Naive thymus-derived CD8-positive, alpha-beta T cell (primary cell): ENCODE data around the gene CNGA4. TPM values are rescaled to one million over a fixed set of nuclear protein-coding genes. Genes with fewer than 3 reads are reported as not detected.
"Not testable (repeated sequence)": the region's sequence is repeated elsewhere in the genome, so short reads cannot be mapped to it uniquely, and the experiment has no call there.

Experiments used
- ATAC-seq, 2 donors: fragments of 150-1000 bp; cut with Tn5 transposase in 1 of 2; sonication (Bioruptor Pico), chemical (Tn5 transposase) in 1 of 2; 1 replicate in 1 of 2; 2 replicates in 1 of 2; pipeline ENCODE4 v1.10.0; 2021; ENCODE audit warnings: mild to moderate bottlenecking in 2 of 2, moderate library complexity in 2 of 2
- POLR2A ChIA-PET: fragments of 350-600 bp; sonication (Branson Sonifier 250); formaldehyde crosslinking; loops from one replicate; lab custom pipeline; 2021; ENCODE audit warnings: antibody characterized with exemption; lab: Charles Lee
- DNase-seq, 10 donors: peaks; one replicate each; pipeline versions ENCODE4 v3.0.0 to v3.0.0-alpha.2; 2020 to 2022
- H3K27ac Mint-ChIP-seq, 10 donors: one replicate each; pipeline ENCODE4 v1.8.0; 2020 to 2022; ENCODE audit warnings: mild to moderate bottlenecking in 10 of 10, mixed read lengths in 10 of 10, moderate library complexity in 4 of 10, inconsistent platforms in 1 of 10
- H3K27me3 Mint-ChIP-seq, 5 donors: one replicate each; pipeline ENCODE4 v1.8.0; 2021 to 2022; ENCODE audit warnings: mixed read lengths in 5 of 5
- H3K36me3 Mint-ChIP-seq, 3 donors: one replicate each; pipeline ENCODE4 v1.8.0; 2020 to 2022; ENCODE audit warnings: mixed read lengths in 3 of 3, mild to moderate bottlenecking in 2 of 3, inconsistent platforms in 1 of 3
- H3K4me1 Mint-ChIP-seq, 4 donors: one replicate each; pipeline ENCODE4 v1.8.0; 2021 to 2022; ENCODE audit warnings: mixed read lengths in 4 of 4
- H3K4me3 Mint-ChIP-seq, 10 donors: one replicate each; pipeline ENCODE4 v1.8.0; 2020 to 2022; ENCODE audit warnings: mild to moderate bottlenecking in 10 of 10, mixed read lengths in 10 of 10, moderate library complexity in 6 of 10, inconsistent platforms in 1 of 10
- H3K9me3 Mint-ChIP-seq, 9 donors: one replicate each; pipeline ENCODE4 v1.8.0; 2020 to 2022; ENCODE audit warnings: mixed read lengths in 9 of 9, mild to moderate bottlenecking in 3 of 9, inconsistent platforms in 1 of 9, moderate library complexity in 1 of 9
- polyA plus RNA-seq, 3 donors: library from polyadenylated mRNA; unstranded; fragments of 300-500 nt; fragmentation: Illumina TruSeq; gene quantifications; one replicate each; pipeline ENCODE4 v1.2.3, GENCODE V29; 2021
- total RNA-seq, 8 experiments: library from RNA in 2 of 8; stranded (reverse) in 2 of 8; gene quantifications; one replicate each; pipeline ENCODE4 v1.2.3 and lab custom pipeline; 2021 to 2026

CNGA4 gene
- total and polyA plus RNA-seq, 5 experiments from 2014 or later, result 0.13 to 1.2 (median 0.52) TPM; not detected in 1

DNA sequence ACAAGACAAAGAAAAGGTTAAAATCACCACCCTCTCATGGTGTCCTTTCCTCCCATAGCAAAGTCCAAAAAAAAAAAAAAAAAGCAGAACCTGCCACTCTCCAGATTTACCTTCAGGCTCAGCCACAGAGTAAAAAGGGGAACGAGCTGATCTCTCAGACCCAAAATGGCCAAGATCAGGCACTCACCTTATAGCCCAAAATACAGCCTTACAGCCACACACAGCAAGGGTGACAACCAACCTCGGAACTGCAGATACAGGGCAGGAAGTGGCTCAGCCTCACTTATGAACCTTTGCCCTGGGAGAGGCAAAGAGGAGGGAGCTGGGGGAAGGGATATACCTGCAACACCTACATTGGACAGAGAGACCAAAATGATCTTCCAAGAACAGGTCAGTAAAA is 9.0 kb upstream of the CNGA4 start:
- no peak for ATAC-seq
- no peak for DNase-seq
- H3K4me1 Mint-ChIP-seq, result peaks cover 52 to 88% (median 76%) of the 10 kb centered on the region in 4 donors
- no peaks in the 10 kb centered on the region for H3K9me3 Mint-ChIP-seq
- POLR2A ChIA-PET, result no interaction called here
- peak overlapping the region in 1 of 10 donors; percentile 72 for H3K4me3 Mint-ChIP-seq
- peak overlapping the region in 3 of 10 donors; percentile 44 to 90 (median 58) for H3K27ac Mint-ChIP-seq
- peaks cover 0 to 25% (median 0%) of the 10 kb centered on the region in 3 donors for H3K36me3 Mint-ChIP-seq
- H3K27me3 Mint-ChIP-seq, result no peaks in the 10 kb centered on the region

DNA sequence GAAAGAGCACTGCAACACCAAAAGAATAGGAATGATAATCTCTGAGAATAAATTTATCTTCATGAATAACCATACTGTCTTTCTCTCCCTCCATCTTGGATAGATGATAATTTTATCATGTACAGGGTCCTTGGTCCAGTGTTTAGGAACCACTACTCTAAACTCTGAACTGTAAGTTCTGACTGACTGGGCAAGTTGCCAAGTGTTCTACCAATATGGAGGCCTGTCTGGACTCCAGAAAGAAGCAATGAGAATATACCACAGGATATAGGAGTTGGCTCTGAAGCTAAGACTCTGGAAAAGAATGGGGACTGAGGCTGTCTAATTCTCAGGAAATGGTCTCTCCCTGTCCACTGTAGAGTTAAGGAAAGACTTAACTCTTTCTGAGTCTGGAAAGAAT is 6.0 kb upstream of the CNGA4 start:
- H3K27ac Mint-ChIP-seq, result peak overlapping the region in 5 of 10 donors; percentile 3 to 56 (median 41)
- POLR2A ChIA-PET, result no interaction called here
- H3K36me3 Mint-ChIP-seq, result peaks cover 0 to 16% (median 0%) of the 10 kb centered on the region in 3 donors
- no peaks in the 10 kb centered on the region for H3K27me3 Mint-ChIP-seq
- H3K4me3 Mint-ChIP-seq, result peak overlapping the region in 9 of 10 donors; percentile 1 to 89 (median 54)
- H3K9me3 Mint-ChIP-seq, result no peaks in the 10 kb centered on the region
- ATAC-seq, result no peak
- DNase-seq, result no peak
- peaks cover 35 to 66% (median 58%) of the 10 kb centered on the region in 4 donors for H3K4me1 Mint-ChIP-seq

DNA sequence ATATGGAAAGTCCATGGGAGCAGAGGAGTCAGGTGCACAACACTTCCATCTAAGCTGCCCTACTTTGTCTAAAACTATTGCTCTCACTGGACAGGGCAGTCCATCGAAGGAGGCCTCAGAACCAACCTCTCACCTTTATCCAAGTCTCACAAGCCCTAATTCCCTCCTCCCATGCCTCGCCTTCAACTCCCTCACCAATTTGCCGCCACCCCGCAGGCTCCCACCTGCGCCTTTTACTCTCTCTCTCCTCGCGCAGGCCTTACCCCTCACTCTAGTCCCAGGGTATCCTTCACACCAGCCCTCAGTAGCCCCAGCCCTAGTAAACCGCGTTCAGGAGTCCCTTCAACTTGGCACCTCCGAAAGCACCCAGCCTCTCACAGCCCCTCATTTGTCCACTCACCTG is 4.9 kb upstream of the CNGA4 start:
- H3K36me3 Mint-ChIP-seq, result peaks cover 0 to 13% (median 0%) of the 10 kb centered on the region in 3 donors
- H3K9me3 Mint-ChIP-seq, result no peaks in the 10 kb centered on the region
- H3K4me3 Mint-ChIP-seq, result peak overlapping the region; percentile 89 to 100 (median 99)
- DNase-seq (peak in 1 of 10 donors; percentile 17), ATAC-seq (peak in 1 of 2 donors; percentile 0)
- H3K27ac Mint-ChIP-seq, result peak overlapping the region; percentile 92 to 100 (median 98)
- peaks cover 0 to 2% (median 0%) of the 10 kb centered on the region in 5 donors for H3K27me3 Mint-ChIP-seq
- peaks cover 33 to 62% (median 50%) of the 10 kb centered on the region in 4 donors for H3K4me1 Mint-ChIP-seq
- POLR2A ChIA-PET, result interaction anchor here (0.7 to 1.5 kb wide), 3 partner anchors 9 to 545 kb away, joined by 3 read pairs; partner anchors contain the start of genes TPP1 and TRIM22

DNA sequence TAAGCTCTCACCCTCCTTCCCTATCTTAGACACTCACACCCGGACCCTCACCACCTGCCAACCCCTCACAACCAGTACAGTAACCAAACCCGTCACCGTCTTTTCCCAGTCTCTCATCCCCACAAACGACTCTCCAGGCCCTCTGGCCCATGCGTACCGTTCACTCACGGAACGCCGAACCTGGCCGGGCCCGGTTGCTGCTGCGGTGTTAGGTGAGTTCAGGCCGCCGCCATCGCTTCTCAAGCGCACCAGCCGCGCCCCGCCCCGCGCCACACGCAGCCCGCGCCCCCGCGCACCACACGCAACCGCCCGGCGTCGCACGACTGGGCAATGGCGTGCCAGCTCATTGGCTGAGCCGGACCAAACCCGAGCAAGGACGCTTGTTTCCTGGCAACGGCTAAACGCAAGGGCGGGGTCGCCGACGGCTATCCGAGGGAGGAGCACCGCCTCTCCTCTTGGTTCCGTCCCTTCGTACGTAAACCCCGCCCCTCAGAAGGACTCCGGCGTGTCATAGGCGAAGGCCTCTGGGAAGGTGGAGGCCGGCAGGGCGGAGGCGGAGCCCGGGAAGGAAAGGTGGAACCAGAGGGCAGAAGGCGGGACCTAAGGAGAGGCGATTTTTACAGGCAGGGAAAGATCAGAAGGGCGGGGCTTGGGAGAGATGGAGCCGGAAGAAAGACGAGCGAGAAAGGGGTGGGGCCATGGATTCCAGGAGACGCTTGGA is 4.3 kb upstream of the CNGA4 start, which contains the start of gene FHIP1B:
FHIP1B (minus strand) TSS at position 250 of the 721 bp plus-strand sequence. CDS start 10,120 bp downstream, outside the sequence.
- Mint-ChIP-seq H3K36me3 (peaks cover 0 to 10% (median 0%) of the 10 kb centered on the region in 3 donors), H3K4me3 (peak within 1 kb of the TSS; percentile 89 to 100 (median 99)), H3K27ac (peak within 1 kb of the TSS; percentile 92 to 100 (median 98)), H3K9me3 (no peaks in the 10 kb centered on the region), H3K27me3 (peaks cover 0 to 3% (median 0%) of the 10 kb centered on the region in 5 donors), H3K4me1 (peaks cover 29 to 56% (median 45%) of the 10 kb centered on the region in 4 donors)
- peak; percentile 94 to 100 (median 99) for DNase-seq
- POLR2A ChIA-PET, result interaction anchor here (0.7 to 1.5 kb wide), 4 partner anchors 8 to 545 kb away, joined by 3 read pairs; partner anchors contain the start of genes SMPD1, TPP1 and TRIM22
- ATAC-seq, result peak; percentile 88 to 91

DNA sequence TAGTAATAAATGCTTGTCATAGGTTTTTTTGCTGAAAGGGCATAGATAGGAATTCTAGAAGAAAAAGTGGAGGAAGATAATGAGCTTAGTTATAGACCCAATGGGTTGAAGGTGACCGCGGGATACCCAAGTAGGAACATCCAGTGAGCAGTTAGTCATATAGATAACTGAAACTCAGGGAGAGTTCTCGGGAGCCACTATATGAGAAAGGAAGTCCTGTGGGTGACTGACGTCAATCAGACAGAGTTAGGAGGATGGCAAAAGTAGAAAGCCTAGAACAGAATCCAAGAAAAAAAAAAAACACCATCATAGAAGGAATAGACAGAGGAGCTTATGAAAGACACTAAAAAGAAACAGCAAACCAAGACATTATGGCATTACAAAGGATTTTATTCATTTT is 1.6 kb upstream of the CNGA4 start:
- DNase-seq (no peak), ATAC-seq (no peak)
- POLR2A ChIA-PET, result no interaction called here
- Mint-ChIP-seq H3K27ac (no peak overlapping the region), H3K4me1 (peaks cover 17 to 32% (median 23%) of the 10 kb centered on the region in 4 donors), H3K9me3 (no peaks in the 10 kb centered on the region), H3K27me3 (peaks cover 1 to 15% (median 11%) of the 10 kb centered on the region in 5 donors), H3K4me3 (no peak overlapping the region), H3K36me3 (peaks cover 0 to 2% (median 0%) of the 10 kb centered on the region in 3 donors)

GRCh38 chr11:6237761-6238302 is 1.1 kb upstream of the CNGA4 start:
- peaks cover 1 to 15% (median 11%) of the 10 kb centered on the region in 5 donors for H3K27me3 Mint-ChIP-seq
- peaks cover 16 to 28% (median 20%) of the 10 kb centered on the region in 4 donors for H3K4me1 Mint-ChIP-seq
- no peak for DNase-seq
- H3K4me3 Mint-ChIP-seq, result no peak overlapping the region
- no peaks in the 10 kb centered on the region for H3K9me3 Mint-ChIP-seq
- no peak overlapping the region for H3K27ac Mint-ChIP-seq
- POLR2A ChIA-PET, result no interaction called here
- H3K36me3 Mint-ChIP-seq, result peaks cover 0 to 2% (median 0%) of the 10 kb centered on the region in 3 donors
- no peak for ATAC-seq

DNA sequence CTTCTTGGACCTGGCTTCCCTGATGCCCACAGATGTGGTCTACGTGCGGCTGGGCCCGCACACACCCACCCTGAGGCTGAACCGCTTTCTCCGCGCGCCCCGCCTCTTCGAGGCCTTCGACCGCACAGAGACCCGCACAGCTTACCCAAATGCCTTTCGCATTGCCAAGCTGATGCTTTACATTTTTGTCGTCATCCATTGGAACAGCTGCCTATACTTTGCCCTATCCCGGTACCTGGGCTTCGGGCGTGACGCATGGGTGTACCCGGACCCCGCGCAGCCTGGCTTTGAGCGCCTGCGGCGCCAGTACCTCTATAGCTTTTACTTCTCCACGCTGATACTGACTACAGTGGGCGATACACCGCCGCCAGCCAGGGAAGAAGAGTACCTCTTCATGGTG is 1.2 kb downstream of the CNGA4 start:
- POLR2A ChIA-PET, result no interaction called here

DNA sequence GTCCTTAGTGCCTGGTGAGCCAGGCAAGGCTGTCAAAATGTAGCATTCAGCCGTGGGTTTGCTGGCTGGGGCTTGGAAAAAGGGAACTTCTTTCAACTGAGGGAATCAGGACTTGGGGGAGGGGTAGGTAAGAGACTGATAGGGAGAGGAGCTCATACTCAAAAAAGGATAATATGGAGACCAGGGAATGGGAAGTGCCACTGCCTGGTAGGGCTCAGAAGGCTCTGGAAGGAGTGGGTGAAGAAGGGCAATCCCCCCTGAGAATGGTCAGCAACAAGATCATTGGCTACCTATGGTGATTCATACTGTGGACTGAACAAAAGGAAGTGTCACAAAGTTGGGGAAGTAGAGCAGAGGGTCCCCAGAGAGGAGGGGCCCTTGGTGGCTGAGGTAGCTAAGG is 1.9 kb downstream of the CNGA4 start:
- no peak for ATAC-seq
- DNase-seq, result no peak
- peaks cover 7 to 21% (median 17%) of the 10 kb centered on the region in 5 donors for H3K27me3 Mint-ChIP-seq
- POLR2A ChIA-PET, result no interaction called here
- H3K4me1 Mint-ChIP-seq, result peaks cover 0 to 2% (median 0%) of the 10 kb centered on the region in 4 donors
- H3K36me3 Mint-ChIP-seq, result no peaks in the 10 kb centered on the region
- H3K27ac Mint-ChIP-seq, result no peak overlapping the region
- H3K9me3 Mint-ChIP-seq, result no peaks in the 10 kb centered on the region
- no peak overlapping the region for H3K4me3 Mint-ChIP-seq

More for the DNA sequence above, 1.2 kb downstream of the CNGA4 start:
- Mint-ChIP-seq H3K4me3 (no peak overlapping the region), H3K27ac (no peak overlapping the region), H3K27me3 (peaks cover 6 to 21% (median 17%) of the 10 kb centered on the region in 5 donors), H3K9me3 (no peaks in the 10 kb centered on the region), H3K4me1 (peaks cover 3 to 6% (median 4%) of the 10 kb centered on the region in 4 donors), H3K36me3 (no peaks in the 10 kb centered on the region)
- DNase-seq (no peak), ATAC-seq (no peak)

DNA sequence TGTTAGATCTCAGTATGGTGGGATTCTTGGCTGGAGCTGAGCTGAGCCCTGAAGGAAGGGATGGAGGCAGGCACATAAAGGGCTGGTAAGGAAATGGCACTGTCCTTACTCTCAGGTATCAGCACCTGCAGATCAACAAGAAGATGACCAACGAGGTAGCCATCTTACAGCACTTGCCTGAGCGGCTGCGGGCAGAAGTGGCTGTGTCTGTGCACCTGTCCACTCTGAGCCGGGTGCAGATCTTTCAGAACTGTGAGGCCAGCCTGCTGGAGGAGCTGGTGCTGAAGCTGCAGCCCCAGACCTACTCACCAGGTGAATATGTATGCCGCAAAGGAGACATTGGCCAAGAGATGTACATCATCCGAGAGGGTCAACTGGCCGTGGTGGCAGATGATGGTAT is 2.4 kb downstream of the CNGA4 start:
- no peaks in the 10 kb centered on the region for H3K36me3 Mint-ChIP-seq

DNA sequence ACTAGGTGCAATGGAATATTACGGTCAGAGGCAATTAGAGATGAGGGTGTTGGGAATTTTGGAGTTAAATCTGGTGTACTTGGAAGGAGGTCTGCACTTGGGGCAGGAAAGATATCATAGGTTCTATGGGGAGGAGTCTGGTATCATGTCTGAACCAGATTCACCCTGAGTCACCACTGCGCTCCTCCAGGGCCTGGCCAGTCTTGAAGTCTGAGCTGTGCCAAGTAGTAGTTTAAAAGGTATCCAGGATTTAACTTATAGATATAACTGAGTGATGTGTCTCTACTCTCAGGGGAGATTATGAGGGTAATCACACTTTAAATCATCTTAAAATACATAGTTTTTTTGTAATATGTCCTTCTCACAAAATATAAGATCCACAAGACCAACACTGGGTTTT is 6.6 kb downstream of the CNGA4 start:
- DNase-seq, result no peak
- no peaks in the 10 kb centered on the region for H3K9me3 Mint-ChIP-seq
- no peak for ATAC-seq
- H3K4me1 Mint-ChIP-seq, result peaks cover 0 to 2% (median 0%) of the 10 kb centered on the region in 4 donors
- POLR2A ChIA-PET, result no interaction called here
- no peak overlapping the region for H3K4me3 Mint-ChIP-seq
- no peaks in the 10 kb centered on the region for H3K36me3 Mint-ChIP-seq
- peaks cover 7 to 18% (median 15%) of the 10 kb centered on the region in 5 donors for H3K27me3 Mint-ChIP-seq
- no peak overlapping the region for H3K27ac Mint-ChIP-seq

More for the DNA sequence above, 2.4 kb downstream of the CNGA4 start:
- no peak overlapping the region for H3K27ac Mint-ChIP-seq
- H3K27me3 Mint-ChIP-seq, result peaks cover 7 to 21% (median 17%) of the 10 kb centered on the region in 5 donors
- POLR2A ChIA-PET, result no interaction called here
- H3K4me1 Mint-ChIP-seq, result peaks cover 0 to 2% (median 0%) of the 10 kb centered on the region in 4 donors
- no peak for ATAC-seq
- H3K9me3 Mint-ChIP-seq, result no peaks in the 10 kb centered on the region
- DNase-seq, result no peak
- H3K4me3 Mint-ChIP-seq, result no peak overlapping the region

- H3K9me3 Mint-ChIP-seq, result no peaks in the 10 kb centered on the region
- peaks cover 3 to 10% (median 6%) of the 10 kb centered on the region in 5 donors for H3K27me3 Mint-ChIP-seq
- no peak for ATAC-seq
- H3K4me3 Mint-ChIP-seq, result no peak overlapping the region
- H3K4me1 Mint-ChIP-seq, result no peaks in the 10 kb centered on the region
- no peak for DNase-seq
- POLR2A ChIA-PET, result no interaction called here
- no peak overlapping the region for H3K27ac Mint-ChIP-seq
- H3K36me3 Mint-ChIP-seq, result no peaks in the 10 kb centered on the region
Observed at GRCh38 chr11:6248248-6248647, 9.4 kb downstream of the CNGA4 start.

DNA sequence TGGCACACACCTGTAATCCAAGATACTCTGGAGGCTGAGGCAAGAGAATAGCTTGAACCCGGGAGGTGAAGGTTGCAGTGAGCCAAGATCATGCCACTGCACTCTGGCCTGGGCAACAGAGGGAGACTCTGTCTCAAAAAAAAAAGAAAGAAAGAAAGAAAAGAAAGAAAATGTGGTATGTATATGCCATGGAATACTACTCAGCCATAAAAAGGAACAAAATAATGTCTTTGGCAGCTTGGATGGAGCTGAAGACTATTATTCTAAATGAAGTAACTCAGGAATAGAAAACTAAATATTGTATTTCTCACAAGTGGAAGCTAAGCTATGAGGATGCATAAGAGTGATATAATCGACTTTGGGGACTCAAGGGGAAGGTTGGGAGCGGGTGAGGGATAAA is 10.0 kb downstream of the CNGA4 start:
- H3K9me3 Mint-ChIP-seq, H3K27me3 Mint-ChIP-seq, H3K27ac Mint-ChIP-seq, H3K4me1 Mint-ChIP-seq, H3K36me3 Mint-ChIP-seq, H3K4me3 Mint-ChIP-seq, DNase-seq, ATAC-seq, POLR2A ChIA-PET: not testable (repeated sequence)
